ENCODE measurements around the gene ANGPTL7. TPM values are rescaled to one million over a fixed set of nuclear protein-coding genes. Genes with fewer than 3 reads are reported as not detected.

ANGPTL7 gene
- polyA plus RNA-seq, 1 donor (not counting 4 experiments of a cell fraction or from before 2014, with no cell fraction given) = not detected

DNA sequence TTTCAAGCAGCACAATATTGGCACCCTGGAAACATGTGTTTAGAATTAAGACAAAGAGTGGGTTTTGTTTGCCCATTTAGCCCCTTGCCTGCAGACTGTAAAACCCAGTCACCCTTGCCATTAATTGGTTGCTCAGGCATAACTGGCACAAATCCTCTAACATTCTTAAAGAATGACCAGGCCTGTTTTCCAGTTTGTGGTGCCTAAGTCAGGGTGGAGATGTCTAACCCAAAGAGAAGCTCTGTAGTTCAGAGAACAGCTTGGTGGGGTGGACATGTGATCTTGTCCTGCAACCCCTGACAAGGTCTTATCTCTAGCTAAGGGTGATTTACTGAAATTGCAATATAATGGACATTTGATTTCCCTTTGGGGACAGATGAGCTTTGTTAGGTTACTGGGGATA, 8.8 kb upstream of the ANGPTL7 start:
- H3K27ac ChIP-seq (ENCODE audit: control insufficient read depth, insufficient read depth, low read length) = no peak overlapping the region
- H3K4me3 ChIP-seq (ENCODE audit: control insufficient read depth in 2 of 3, extremely low read depth in 1 of 3, insufficient read depth in 2 of 3, low read depth in 1 of 3, low read length in 3 of 3) = no peak overlapping the region
- H4K20me1 ChIP-seq (ENCODE audit: control insufficient read depth, extremely low read depth, insufficient read depth, low read length) = no peaks in the 10 kb centered on the region
- TF ChIP-seq, protein P1, sequence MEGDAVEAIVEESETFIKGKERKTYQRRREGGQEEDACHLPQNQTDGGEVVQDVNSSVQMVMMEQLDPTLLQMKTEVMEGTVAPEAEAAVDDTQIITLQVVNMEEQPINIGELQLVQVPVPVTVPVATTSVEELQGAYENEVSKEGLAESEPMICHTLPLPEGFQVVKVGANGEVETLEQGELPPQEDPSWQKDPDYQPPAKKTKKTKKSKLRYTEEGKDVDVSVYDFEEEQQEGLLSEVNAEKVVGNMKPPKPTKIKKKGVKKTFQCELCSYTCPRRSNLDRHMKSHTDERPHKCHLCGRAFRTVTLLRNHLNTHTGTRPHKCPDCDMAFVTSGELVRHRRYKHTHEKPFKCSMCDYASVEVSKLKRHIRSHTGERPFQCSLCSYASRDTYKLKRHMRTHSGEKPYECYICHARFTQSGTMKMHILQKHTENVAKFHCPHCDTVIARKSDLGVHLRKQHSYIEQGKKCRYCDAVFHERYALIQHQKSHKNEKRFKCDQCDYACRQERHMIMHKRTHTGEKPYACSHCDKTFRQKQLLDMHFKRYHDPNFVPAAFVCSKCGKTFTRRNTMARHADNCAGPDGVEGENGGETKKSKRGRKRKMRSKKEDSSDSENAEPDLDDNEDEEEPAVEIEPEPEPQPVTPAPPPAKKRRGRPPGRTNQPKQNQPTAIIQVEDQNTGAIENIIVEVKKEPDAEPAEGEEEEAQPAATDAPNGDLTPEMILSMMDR (optimal IDR thresholded peaks at IDR 0.05 in 1 of 3, IDR thresholded peaks at IDR 0.05 in 1 of 3, conservative IDR thresholded peaks at IDR 0.05 in 1 of 3; ENCODE audit: extremely low read depth in 1 of 3, insufficient read depth in 2 of 3, low read length in 3 of 3) = no peak
- TF ChIP-seq EZH2 (IDR thresholded peaks at IDR 0.05; ENCODE audit: low read length) = no peak
- no peak overlapping the region for H3K9ac ChIP-seq (ENCODE audit: control insufficient read depth, extremely low read depth, insufficient read depth, low read length)
- H3K36me3 ChIP-seq (ENCODE audit: control insufficient read depth in 2 of 2, extremely low read depth in 1 of 2, insufficient read depth in 2 of 2, low read length in 2 of 2) = peaks cover 0 to 7% of the 10 kb centered on the region in 2 experiments
- H3K9me1 ChIP-seq (ENCODE audit: control insufficient read depth, extremely low read depth, insufficient read depth, low read length) = no peaks in the 10 kb centered on the region
- peaks cover 3% of the 10 kb centered on the region for H3K4me1 ChIP-seq (ENCODE audit: control insufficient read depth, extremely low read depth, insufficient read depth, low read length)
- H2AFZ ChIP-seq (ENCODE audit: control insufficient read depth, low read length) = no peak overlapping the region
- DNase-seq (ENCODE audit: low read depth, low spot score) (no peak), FAIRE-seq (no peak)
- no peak overlapping the region for H3K4me2 ChIP-seq (ENCODE audit: control insufficient read depth, extremely low read depth, insufficient read depth, low read depth, low read length)
- H3K27me3 ChIP-seq (ENCODE audit: control insufficient read depth, extremely low read depth, insufficient read depth, low read length) = no peaks in the 10 kb centered on the region
- no peaks in the 10 kb centered on the region for H3K9me3 ChIP-seq (ENCODE audit: control insufficient read depth, low read depth, low read length)
- no peaks in the 10 kb centered on the region for H3K79me2 ChIP-seq (ENCODE audit: control insufficient read depth, insufficient read depth, low read length)
- dilution Hi-C loops (cut with MboI; ENCODE audit: extremely low pct_ligation_motif_present, low sequenced_read_pairs) = no loop called here

DNA sequence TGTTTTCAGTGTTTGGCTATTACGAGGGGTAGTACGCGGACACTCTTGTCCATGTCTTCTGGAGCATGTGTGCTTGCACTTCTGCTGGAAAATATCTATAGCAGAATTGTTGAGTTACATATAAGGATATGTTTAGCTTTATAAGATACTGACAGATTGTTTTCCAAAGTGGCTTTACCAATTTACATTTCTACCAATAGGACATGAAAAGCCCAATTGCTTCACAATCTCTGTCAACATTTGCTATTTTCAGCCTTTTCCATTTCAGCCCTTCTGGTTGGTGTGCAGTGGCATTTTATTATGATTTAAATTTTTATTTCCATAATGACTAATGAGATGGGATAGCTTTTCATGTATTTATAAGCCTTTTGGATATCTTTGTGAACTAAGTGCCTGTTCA, 6.3 kb upstream of the ANGPTL7 start:
- Histone ChIP-seq H3K4me1 (ENCODE audit: control insufficient read depth, extremely low read depth, insufficient read depth, low read length) (peaks cover 3% of the 10 kb centered on the region), H3K4me2 (ENCODE audit: control insufficient read depth, extremely low read depth, insufficient read depth, low read depth, low read length) (no peak overlapping the region), H3K79me2 (ENCODE audit: control insufficient read depth, insufficient read depth, low read length) (no peaks in the 10 kb centered on the region), H3K4me3 (ENCODE audit: control insufficient read depth in 2 of 3, extremely low read depth in 1 of 3, insufficient read depth in 2 of 3, low read depth in 1 of 3, low read length in 3 of 3) (no peak overlapping the region), H2AFZ (ENCODE audit: control insufficient read depth, low read length) (no peak overlapping the region), H3K27ac (ENCODE audit: control insufficient read depth, insufficient read depth, low read length) (no peak overlapping the region), H3K9me3 (ENCODE audit: control insufficient read depth, low read depth, low read length) (no peaks in the 10 kb centered on the region), H3K36me3 (ENCODE audit: control insufficient read depth in 2 of 2, extremely low read depth in 1 of 2, insufficient read depth in 2 of 2, low read length in 2 of 2) (peaks cover 5 to 9% of the 10 kb centered on the region in 2 experiments), H3K27me3 (ENCODE audit: control insufficient read depth, extremely low read depth, insufficient read depth, low read length) (no peaks in the 10 kb centered on the region), H4K20me1 (ENCODE audit: control insufficient read depth, extremely low read depth, insufficient read depth, low read length) (no peaks in the 10 kb centered on the region), H3K9me1 (ENCODE audit: control insufficient read depth, extremely low read depth, insufficient read depth, low read length) (no peaks in the 10 kb centered on the region), H3K9ac (ENCODE audit: control insufficient read depth, extremely low read depth, insufficient read depth, low read length) (no peak overlapping the region)
- dilution Hi-C loops (cut with MboI; ENCODE audit: extremely low pct_ligation_motif_present, low sequenced_read_pairs) = no loop called here
- FAIRE-seq = no peak
- no peak for TF ChIP-seq EZH2 (IDR thresholded peaks at IDR 0.05; ENCODE audit: low read length)
- TF ChIP-seq, protein P1 (optimal IDR thresholded peaks at IDR 0.05 in 1 of 3, IDR thresholded peaks at IDR 0.05 in 1 of 3, conservative IDR thresholded peaks at IDR 0.05 in 1 of 3; ENCODE audit: extremely low read depth in 1 of 3, insufficient read depth in 2 of 3, low read length in 3 of 3) = no peak
- DNase-seq (ENCODE audit: low read depth, low spot score) = no peak
